ENCODE measurements around the gene ABCC8.
A peak's percentile ranks its signal among the peaks of the same experiment; 100 is the strongest.

ABCC8 gene

DNA sequence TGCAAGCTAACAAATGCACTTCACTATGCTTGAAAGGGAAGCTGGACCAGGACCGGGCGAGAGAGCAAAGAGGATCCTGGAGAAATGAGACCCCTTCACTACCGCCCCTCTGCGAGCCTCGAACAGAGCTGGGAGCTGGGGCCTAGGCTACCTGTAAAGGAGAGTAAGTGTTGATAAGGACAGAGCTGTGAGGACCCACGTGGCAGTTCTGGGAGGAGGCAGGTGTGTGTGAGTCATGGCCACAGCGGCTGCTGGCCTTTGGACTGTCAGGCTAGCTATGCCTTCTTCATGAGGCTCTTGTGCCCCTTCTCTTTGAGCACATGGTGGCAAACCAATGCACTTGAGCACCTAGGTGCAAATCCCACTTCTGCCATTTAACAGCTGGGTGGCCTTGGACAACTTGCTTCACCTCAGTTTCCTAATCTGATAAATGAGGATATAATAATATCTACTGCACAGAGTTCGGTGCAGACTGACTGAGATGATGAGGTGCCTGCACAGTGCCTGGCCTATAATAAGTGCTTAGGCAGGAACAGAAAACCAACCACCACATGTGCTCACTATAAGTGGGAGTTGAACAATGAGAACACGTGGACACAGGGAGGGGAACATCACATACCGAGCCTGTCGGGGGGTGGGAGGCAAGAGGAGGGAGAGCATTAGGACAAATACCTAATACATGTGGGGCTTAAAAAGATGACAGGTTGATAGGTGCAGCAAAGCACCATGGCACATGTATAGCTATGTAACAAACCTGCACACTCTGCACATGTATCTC is 52.9 kb downstream of the ABCC8 start:
- no peak for DNase-seq

DNA sequence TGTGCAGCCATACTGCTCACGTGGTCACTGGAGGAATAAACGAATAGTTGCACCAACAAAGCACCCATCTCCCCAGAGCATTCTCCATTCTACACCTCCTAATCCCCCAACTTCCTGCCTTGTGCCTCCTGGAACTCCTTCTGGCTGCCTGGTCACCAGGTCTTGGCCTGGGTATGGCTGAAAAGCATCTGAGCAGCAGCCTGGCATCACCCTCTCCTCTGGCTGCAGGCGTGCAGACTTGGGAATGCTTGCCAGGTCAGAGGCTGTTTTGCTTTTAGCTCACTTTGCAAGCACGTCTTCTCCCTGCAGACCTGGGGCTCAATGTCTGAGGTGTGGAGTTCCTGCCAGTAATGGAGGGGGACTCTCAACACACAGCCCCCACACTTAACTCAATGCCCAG is 54.9 kb downstream of the ABCC8 start:
- DNase-seq: no peak

DNA sequence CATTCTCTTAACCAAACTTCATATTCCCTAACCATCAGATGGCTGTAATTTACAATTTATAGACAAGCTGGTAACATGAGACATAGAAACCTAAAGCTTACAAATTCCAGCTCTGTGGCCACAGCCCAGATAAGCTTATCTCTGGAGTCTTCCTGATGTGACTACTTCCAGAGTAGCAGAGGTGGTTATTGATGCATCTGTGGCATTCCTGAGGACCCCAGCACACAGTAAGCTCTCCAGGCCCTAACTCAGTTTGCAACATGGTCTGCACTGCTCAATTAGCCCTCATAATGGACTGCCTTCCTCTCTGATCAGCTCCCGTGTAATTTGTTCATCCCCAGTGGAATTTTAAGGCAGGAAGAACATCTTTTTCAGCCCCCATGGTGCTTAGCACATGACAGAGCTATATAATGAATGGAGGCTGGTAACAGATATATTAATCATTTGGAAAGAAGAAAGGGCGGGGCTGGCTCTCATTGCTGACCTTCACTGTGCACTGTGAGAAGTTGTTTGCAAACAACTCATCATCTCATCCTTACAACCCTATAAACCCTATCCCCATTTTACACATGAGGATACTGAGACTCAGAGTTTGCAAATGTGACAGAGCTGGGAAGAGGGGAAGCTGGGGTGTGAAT is 58.1 kb downstream of the ABCC8 start:
- DNase-seq: no peak

DNA sequence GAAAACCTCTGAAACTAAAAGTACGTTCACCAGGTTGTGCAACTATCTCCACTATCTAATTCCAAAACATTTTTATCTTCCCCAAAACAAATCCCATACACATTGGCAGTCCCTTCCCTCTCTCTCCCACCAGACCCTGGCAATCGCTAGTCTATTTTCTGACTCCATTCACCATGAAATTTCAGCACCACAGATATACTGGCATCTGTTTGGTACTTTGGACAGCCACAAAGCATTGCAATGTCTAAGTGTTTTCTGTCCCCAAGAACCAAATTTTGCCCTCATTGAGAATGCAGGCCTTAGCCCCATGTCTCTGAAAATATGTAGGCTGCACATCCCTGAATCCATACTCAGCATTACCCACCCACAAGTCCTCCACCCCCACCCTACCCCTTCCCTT is 60.2 kb downstream of the ABCC8 start:
- DNase-seq: no peak

DNA sequence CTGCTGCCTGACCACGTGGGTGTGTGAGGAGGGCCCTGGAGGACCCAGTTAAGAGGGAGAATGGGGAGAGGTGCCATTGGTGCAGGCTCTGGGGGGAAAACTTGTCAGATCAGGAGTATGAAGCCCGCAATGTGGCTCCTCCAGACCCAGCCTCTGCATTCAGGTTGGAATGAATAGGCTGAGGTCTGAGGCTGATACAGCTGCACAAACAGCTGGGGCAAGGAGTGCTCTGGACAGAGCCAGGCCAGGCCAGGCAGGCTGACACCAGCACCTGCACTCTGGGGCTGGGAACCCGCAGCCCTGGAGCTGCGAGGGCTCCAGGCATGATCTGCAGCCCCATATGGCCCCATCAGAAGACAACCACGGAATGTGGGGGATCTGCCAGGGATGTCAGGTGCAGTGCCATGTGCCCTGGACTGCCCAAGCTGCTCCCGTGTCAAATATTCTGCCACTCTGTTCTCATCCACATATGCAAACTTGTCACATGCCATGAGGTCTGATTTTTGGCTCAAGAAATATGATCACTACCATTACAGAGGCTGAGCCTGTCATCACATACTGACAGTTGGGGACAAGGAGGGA is 61.0 kb downstream of the ABCC8 start:
- DNase-seq: no peak

DNA sequence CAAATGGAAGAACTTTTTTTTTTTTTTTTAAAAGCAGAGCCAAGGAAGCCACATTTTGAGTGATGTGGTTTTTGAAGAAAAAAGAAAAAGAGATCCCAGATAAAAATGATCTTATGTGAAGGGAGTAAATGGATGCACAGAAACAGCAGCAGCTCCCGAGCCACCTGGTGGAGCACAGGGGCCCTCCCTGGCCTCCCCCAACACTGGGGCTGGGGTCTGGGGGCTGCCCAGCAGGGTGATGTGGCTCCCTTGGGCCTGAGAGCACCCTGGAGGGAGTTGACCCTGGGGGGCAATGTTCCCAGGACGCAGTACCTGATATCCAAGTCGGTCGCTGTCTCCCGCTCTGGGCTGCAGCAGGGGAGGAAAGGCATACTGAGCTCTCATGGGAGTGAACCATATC is 61.7 kb downstream of the ABCC8 start:
- DNase-seq: no peak

DNA sequence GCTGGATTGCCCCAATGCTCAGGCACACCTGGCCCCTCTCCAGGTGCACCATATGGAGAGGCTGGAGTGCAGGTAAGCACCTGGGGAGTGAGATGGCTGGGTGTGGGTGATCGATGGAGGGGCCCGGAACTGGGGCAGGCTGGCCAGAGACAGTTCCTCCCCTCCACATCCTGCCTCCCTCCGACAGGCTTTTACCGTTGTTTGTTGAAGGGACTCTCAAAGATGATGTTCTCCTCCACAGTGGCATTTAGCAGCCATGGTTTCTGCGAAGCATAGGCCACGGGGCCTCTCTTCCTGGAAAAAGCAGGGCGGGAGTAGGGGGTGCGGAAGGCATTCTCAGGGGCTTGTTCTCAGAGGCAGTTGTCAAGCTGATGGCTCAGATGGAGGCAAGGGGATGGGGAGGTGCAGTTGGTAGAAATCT is 62.3 kb downstream of the ABCC8 start:
- no peak for DNase-seq

DNA sequence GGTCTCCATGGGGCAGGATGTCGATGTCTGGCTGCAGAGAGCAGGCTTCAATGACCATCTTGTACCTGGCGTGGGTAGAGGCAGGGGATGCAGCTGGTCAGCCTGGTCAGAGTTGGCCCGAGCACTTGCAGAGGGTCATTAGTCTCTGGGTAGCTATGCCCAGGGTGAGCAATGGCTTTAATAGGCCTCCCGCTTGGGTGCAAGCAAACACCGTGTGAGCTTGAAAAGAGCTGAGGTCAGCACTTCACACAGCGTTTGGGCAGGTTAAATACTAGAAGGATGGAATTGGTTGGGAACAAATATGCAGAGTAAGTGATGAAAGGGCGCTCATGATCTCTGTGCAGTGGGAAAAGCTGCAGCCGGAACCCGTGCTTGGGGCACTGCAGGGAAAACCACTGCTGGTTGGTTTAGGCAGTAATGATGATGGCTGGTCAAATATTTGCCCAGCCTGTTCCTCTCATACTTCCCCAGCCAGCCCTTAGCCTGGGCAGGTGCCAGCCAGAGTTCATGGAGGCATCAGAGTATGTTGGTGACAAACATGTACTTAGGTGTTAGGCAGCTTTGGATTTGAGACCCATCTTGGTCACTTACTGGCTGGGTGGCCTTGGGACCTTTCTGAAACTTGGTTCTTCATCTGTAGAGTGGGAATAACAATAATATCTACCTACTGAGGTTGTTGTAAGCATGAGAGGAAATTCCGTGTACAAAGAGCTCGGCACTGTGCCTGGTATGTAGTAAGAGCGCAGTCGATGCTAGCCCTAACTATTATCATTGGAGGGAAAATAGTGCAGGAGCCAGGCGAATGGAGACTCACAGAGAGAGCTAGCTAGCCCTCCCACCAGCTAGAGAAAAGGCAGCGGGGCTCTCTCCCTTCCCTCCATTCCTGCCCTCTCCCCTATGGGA is 63.0 kb downstream of the ABCC8 start:
- no peak for DNase-seq

DNA sequence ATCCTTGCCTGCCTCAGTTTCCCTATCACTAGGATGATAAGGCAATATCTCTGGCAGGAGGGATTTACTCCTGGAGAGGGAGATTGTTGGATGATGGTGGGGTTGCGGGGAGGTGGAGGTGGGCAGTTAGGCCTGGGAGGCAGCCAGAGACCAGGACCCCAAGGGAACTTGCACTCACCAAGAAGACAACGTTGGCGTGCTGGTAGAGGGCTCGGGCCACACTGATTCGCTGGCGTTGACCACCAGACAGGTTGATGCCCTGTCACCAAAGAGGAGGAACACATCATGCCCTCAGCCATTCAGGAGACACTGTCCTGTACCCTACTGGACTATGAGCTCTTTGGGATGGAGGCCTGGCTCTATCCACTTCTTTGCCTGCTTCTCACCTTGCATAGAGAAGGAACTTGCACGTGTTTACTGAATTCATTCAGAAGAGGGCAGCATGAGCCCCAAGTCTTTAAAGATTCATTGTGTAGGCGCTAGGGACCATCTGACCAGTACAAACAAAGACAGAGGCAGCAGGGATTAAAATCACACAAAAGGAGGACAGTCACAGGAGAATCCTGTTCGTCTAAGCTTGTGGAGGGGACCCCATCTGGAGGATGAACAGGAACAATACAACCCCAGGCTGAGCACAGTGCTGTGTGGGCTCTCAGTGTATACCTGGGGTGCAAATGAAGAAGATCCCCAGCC is 64.0 kb downstream of the ABCC8 start:
- DNase-seq: no peak

DNA sequence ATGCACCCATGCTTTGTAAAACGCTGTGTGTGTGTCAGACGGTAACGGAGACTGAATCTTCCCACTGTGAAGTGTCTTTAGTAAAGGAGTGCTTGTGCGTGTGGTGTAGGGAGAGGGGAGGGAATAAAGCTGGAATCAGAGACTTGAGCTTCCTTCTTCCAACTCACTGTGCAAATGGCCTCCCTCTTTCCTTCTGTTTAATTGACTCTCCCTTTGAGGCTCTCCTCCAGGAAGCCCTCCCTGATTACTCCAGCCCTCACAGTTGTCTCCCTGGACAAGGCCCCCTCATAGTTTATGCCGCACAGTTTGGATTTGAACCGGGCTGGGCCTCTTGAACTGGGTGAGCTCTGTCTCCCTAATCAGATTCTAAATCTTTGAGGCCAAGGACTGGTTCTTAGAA is 65.2 kb downstream of the ABCC8 start:
- no peak for DNase-seq

DNA sequence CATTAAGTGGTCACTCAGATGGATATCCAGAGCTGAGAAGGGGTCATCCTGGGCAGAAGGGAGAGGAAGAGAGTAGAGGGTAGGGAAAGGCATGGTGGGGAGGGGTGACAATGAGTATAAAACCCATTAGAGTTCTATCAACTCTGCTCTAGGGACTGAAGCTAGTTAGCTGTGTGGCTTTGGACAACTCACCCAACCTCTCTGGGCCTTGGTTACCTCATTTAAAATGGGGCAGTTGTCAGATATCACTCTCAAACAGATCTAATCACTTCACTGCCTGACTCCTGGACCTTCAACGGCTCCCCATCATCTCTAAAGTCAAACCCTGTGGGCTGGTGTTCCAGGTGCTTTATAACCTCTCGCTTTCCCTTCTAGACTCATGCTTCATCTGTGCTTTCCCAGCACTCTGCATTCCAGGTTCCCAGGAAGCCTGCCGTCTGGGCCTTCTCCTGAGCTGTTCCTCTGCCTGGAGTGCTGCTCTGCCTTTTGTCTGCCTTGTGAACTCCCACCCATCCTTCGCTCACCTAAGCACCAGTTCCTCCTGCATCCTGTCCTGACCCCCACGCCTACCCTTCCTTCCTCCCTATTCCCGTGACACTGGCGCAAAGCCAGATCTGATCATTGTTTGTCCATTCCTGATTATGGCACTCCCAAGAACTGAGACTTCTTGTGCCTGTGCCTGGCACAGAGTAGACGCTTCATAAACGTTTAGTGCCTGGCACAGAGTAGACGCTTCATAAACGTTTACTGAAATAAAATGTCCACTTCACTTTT is 65.9 kb downstream of the ABCC8 start:
- DNase-seq: no peak

DNA sequence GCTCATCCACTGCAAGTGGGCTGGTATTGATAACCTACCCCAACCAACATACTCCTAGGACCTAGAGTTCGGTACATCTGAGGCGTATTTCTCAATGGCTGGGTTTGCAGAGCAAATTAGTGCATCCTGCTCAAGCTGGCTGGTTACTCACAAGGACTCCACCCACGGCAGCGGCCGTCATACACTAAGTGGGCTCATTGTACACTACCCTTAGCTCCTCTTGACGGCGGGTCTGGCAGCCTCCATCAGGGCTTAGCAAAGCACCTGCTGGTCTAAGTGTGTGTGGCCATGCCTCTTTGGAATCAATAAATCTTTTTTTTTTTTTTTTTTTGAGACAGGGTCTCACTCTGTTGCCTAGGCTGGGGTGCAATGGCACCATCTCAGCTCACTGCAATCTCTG is 68.0 kb downstream of the ABCC8 start:
- no peak for DNase-seq

DNA sequence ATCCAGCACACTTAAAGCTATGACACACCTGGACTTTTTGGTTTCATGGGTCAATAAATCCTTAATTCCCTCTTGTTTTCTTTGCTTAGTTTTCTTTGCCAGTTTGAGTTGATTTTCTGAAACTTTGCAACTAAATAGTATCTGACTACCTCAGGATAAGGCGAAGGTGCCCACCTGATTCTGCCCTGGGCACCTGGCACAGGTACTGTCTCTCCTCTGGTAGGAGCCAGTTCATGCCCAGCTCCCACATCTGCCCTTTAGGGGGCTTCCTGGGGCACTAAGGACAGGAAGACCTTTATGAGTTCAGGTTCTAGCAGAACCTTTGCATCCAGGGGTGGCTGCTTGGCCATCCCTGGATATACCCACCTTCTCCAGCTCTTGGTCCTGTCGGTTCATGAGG is 68.6 kb downstream of the ABCC8 start:
- no peak for DNase-seq

DNA sequence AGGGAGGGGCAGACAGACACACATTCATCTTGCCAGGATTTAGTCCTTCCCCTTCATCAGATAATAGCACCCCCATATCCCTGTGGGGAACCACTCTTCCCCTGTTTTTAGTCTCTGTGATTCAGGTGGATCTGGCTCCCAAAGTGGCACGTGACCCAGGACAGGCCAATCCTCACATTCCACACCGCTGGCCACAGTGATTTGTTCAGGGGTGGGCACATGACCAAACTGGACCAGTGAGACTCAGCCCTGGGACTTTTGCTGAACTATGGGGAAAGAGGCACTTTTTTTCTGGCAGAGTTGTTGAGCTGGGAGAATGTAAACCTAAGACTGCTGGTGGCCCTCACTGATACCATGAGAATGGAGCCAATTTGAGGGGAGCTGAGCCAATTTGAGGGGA is 69.1 kb downstream of the ABCC8 start:
- no peak for DNase-seq

DNA sequence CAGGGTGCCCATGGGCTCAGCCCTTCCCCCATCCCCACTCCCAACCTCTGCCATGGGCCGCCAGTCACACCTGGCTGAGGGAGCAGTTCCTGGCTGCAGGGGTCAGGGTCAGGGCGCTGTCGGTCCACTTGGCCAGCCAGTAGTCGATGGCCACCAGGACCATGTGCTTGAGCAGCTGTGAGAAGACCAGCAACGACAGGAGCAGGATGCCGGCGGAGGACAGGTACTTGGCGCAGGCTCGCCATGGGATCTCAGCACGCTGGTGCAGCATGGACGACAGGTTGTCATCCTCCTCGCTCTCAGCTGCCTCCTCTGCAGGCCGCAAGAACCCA is 69.9 kb downstream of the ABCC8 start:
- no peak for DNase-seq

DNA sequence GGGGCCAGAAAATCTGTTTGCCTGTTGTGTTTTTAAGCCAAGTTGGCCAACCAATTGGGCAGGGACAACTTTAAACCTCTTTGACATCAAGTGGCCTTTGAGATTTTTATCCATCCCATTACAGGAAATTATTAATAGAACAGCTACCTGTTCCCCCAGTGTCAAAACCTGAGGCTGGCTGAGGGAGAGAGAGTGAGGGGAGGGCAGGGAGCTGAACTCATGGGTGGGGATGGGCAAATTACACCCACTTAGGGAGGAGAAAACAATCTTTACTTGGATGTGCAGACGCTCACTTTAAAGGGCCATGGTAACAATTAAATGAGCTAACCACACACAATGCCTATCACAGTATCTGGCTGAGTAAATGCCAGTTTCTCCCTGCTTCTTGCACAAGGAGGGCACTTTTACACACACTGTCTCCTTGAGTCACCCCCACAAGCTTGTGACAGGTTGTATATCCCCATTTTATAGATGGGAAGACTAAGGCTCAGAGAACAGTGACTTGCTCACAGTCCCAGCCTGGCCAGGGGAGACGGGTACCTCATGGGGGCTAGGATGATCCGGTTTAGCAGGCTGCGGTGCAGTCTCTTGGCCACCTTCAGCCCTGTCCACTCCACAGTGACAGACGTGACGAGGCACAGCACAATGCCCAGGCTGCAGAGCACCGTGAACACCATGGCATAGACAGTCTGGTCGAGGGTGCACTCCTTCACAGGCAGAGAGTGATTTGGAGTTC is 70.4 kb downstream of the ABCC8 start:
- no peak for DNase-seq

DNA sequence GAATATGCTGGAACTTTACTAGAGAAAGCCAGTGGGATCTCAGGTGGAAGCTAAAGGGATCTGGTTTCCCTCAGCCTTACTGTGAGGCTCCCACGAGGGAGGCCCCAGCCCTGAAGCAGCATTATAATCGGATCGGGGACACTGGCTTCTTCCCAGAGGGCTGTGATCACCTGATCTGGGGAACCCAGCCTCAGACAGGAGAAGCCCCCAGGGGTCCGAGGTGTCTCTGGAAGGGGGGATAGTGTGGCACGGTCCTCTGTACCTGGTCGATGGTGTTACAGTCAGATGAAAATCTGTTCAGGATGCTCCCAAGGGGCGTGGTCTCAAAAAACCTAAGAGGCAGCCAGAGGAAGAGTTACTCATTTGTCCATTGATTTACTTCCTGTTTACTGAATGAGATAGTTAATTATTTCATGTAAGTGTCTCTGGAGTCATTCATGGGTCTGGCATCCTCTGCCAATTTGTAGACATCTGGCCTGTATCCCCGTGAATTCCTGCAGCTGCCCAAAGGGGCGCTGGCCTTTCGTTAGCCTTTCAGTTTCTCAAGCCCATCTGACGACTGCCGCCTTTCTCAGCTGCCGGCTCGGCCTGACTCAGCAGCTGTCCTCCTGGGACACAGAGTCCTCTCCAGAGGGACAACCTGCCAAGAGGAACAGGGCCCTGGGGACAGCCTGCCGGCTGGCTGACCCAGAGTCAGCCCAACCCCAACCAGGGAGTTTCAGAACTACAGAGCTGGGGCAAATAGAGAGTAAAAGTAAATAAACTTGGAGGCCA is 71.2 kb downstream of the ABCC8 start:
- peak; percentile 43 for DNase-seq

DNA sequence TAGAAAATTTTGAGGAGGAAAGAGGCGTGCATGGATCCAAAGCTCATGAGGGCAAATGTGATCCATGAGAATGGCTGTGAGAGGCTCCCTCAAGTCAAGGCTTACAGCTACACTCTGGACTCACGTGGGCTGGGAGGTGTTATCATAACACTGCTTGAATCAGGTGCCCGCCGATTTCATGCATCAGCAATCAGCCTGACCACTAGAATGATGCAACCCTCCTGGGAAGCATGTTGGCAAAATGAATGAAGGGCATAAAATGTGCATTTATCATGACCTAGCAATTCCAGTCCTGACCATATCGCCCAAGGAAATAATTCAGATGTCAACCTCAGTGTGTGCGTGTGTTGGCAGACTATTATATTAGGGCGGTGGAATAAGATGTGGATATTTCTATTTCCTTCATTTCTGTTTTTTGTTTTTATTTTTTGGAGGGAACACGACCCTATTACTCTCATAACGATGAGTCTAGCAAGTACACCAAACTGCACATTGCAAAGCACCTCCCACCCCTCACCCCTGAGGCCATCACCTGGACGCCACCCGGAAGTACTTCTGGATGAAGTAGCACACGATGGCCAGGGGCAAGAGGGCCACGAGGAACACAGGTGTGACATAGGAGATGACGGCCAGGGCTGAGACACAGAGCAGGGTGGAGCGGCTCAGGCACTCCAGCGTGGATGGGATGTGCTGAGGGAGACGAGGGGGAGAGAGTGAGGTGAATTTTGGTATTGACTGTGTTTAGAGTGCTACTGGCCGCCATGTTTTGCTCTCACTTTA is 72.5 kb downstream of the ABCC8 start:
- DNase-seq: no peak

DNA sequence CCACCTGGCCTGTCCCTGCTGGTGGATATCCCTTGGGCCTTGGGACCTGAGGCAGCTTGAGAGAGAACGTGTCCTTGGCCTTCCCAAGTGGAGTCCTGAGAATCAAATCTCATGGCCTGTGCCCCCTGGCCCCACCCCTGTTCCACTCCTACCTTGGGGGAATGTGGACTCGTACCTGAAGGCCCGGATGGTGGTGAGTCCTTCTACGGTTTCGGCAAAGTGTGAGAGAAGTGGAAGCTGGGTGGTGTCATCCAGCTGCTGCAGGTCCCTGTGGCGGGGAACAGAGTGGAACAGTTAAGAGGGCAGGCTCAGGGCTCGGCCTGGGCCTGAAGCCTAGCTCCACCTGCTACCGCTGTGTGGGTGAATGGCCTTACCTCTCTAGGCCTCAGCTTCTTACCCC is 74.2 kb downstream of the ABCC8 start:
- no peak for DNase-seq

DNA sequence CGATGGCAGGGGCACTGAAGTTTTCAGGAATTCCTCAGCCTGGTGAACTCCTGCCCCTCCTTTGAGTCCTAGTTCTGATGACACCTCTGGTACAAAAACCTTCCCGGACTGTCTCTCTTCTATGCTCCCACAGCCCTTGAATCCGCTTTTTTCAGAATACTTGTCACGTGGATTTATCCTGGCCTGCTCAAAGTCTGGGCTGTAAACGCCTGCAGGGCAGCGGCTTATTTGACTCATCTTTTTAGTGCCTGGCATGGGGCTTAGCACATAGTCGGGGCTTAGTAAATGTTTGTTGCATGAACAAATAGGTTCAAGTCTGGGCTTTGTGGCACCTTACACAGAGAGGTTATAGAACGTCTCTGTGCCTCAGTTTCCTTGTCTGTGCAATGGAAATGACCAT is 74.8 kb downstream of the ABCC8 start:
- DNase-seq: no peak

All from hippocampal formation (tissue), 2 donors.